ENCODE measurements around the gene GFRA4.

GFRA4 gene

DNA sequence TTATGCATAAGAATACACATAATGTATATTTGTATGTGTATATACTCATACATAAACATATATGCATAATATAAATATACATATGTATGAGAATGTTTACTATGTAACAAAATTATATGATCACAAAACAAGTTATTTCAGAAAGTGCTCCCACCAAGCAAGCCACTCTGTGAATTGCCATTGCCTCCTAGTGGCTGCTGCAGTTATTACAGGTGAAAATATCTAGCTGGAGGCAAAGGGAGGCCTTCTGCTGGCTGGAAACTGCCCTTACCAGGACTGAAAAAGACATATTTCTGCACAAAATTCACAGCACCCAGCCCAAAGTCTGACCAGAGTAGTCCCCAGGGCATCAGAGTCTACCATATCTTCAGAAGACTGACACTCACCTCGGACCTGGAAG lies 33.0 kb upstream of the GFRA4 start:
- DNase-seq (ENCODE audit: low read depth in 1 of 2, low spot score in 1 of 2): no peak

DNA sequence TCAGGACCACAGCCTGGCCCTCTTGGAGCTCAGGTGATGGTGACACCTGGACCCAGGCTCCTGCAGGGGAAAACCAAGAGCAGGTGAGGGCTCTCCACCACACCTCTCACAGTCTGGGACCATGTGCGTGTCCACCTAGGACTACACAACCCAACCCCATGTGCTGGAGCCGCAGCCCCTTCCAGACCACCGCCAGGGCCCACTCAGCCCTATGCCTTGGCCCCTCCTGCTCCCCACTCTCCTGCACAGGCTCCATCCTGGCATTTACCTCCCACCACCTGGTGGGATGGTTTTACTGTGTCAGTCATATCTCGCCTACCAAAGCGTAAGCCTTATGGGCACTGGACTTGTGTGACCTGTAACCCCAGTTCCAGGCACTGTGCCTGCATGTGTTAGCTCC lies 31.7 kb upstream of the GFRA4 start:
- DNase-seq (ENCODE audit: low read depth in 1 of 2, low spot score in 1 of 2): no peak

DNA sequence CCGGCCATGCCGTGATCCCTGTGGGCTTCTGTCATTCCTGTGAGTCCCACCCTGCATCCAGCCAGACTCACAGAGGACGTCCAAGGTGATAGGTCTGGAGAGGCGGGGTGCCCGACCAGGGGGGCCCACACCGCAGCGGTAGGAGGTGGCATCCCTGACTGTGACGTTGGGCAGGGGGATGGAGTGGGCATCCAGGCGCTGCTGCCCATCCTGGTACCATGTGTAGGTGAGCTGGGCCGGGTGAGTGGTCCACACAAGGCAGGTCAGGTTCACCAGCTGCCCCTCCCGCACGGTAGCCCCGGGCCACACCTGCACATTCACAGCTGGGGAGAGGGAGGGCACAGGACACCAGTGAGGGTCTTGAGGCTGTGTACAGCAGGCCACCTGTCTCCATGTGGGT lies 30.2 kb upstream of the GFRA4 start:
- DNase-seq (ENCODE audit: low read depth in 1 of 2, low spot score in 1 of 2): no peak

DNA sequence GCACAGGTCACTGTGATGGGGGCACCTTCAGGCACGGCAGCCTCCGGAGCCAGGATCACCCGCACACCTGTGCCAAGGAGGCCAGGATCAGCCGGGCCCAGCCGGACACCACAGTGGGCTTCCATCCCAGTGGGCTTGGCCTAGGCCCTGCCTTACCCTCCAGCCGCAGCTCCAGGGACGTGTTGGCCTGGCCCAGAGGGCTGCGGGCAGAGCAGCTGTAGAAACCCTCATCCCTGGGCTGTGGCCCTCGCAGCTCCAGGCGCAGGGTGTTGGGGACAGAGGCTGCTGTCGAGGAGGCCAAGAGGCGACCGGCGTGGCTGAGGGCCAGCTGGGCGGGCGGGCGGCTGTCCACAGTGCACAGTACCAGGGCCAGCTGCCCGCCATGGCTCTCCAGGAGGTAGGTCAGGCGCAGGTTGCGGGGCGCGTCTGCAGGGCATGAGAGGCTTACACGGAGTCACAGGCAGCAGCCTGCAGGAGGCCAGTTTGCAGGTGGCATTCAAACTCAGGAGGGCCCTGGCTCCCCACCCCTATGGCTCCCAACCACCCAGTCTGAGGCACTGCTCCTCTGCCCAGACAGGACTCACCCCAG lies 29.6 kb upstream of the GFRA4 start:
- no peak for DNase-seq (ENCODE audit: low read depth in 1 of 2, low spot score in 1 of 2)

DNA sequence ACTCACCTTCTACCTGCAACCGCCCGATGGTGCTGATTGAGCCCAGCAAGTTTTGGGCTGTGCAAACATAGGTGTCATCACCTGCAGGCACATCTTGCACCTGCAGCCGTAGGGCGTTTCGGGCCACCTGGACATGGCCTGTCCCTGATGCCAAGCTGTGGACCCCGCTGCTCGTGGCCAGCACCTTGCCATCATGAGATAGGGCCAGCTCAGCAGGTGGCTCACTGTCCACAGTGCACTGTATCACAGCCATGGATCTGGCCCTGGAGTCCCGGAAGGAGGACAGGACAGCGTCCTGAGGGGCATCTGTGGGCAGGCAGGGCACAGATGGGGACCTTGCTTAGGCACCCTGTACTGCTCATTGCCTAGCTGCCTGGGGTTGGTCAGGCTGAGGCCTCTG lies 28.7 kb upstream of the GFRA4 start:
- DNase-seq (ENCODE audit: low read depth in 1 of 2, low spot score in 1 of 2): no peak

DNA sequence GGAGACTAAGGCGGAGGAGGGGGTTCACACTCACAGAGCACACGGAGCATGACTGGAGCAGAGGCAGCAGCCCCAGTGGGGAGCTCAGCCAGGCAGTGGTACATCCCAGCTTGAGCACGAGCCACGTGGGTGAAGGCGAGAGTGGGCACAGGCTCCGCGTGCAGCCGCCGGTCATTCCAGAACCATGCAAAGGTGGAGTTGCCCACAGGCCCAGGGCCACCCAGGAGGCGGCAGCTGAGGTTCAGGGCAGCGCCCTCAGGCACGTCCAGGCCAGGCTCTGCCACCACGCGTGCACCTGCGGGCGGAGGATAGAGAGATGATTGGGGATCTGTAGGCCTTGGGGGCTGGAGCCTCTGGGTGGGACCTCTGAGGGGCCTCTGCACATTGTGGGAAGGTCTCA lies 28.1 kb upstream of the GFRA4 start:
- DNase-seq (ENCODE audit: low read depth in 1 of 2, low spot score in 1 of 2): no peak

DNA sequence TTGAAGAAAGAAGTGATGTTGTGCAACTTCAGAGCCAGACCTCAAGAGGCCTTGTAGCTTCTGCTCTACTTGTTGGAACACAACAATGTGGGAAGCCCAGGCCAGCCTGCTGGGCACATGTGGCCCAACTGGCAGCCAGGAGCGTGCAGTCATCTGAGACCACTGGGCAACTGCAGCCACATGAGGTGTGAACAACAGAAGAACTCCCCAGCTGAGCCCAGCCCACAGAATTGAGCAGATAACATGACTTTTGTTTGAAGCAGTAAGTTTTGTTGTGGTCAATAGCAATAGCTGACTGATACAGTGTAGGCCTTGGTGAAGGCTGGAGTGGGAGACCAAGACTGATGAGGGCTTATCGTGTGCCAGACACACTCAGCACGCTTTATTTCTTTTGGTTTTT lies 27.2 kb upstream of the GFRA4 start:
- no peak for DNase-seq (ENCODE audit: low read depth in 1 of 2, low spot score in 1 of 2)

DNA sequence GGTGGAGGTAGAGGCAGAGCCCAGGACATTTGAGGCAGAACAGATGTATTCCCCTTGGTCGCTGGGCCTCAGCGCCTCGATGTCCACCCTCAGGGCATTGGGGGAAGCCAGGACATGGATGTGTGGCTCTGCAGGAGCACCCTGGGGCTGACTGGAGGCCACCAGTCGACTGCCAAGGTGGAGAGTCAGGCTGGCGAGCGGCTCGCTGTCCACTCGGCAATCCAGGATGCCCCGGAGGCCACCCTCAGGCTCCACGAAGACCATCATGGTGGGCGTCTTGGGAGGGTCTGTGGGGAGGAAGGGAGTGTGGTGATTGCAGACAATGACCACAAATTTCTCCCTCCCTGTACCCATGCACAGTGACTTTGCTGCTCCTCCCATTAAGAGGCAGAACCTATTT lies 26.8 kb upstream of the GFRA4 start:
- no peak for DNase-seq (ENCODE audit: low read depth in 1 of 2, low spot score in 1 of 2)

DNA sequence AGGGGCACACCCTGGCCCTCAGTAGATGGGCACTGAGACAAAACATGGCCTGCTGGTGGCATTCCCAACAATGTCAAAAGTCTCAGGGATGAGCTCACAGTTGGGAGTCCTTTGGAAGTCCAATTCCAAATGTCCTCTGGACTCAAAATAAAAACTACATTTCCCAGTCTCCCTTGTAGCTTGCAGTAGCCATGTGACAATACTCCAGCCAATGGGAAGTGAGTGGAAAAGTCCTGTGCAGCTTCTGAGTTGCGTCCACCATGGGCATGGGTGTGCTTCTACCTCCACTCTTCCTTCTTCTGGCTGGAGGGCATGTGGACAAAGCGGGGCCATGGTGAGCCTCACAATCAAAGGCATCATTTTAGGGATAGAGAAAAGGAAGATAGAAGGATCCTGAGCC lies 24.5 kb upstream of the GFRA4 start:
- no peak for DNase-seq (ENCODE audit: low read depth in 1 of 2, low spot score in 1 of 2)

DNA sequence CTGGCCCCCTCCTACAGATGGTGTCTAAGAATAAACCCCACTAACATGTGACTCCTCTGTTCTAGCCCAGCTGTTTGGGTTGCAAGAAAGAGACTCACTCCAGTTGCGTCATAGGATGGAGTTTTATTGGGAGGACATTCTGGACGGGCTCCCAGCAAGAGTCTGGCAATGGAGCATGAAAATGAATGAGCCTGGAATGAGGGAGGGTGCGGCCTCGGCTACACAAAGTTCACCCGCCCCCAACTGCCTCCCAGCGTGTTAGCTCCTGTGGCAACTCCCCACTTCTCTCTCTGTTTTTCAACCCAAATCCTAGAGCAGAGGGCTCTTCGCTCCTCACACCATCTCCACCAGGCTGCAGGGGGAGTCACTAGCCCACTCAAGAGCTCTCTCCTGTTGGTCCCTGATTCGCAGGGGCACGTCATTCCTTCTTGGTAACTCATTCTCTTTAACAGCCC lies 23.7 kb upstream of the GFRA4 start:
- DNase-seq (ENCODE audit: low read depth in 1 of 2, low spot score in 1 of 2): no peak

DNA sequence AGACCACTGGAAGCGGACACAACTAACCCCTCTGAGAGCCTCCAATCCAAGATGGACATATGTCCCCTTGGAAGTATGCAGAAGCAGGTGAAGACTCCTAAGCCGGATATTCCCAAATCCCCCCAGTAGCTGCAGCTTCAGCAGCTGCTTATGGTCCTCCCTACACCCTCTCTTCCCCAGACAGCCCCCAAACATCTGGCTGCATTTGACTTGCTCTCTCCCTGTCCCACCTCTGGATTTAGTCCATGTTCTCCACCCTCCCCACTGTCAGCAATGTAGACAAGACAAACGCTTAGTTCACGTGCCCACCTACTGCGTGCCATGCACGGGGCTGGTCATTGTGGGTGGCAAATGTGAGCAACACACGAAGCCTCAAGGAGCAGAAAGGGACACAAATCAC lies 23.2 kb upstream of the GFRA4 start:
- no peak for DNase-seq (ENCODE audit: low read depth in 1 of 2, low spot score in 1 of 2)

DNA sequence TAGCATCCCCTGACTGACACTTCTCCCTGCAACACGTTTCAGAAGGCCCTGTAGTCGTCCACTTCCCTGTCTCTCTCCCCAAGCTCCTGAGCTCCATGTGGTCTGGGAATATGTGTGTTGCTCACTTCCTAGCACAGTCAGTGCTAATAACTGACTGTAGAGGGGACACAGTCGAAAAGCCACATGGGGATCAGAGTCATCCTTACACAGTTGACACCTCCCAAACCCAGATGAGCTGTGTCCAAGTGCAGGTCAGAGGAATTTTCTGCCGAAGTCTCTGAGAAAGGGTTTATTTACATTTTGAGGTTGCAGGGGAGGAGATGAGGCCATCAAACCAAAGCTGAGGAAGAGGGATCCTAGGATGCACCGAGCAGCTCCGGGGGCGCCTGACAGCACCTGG lies 22.1 kb upstream of the GFRA4 start:
- DNase-seq (ENCODE audit: low read depth in 1 of 2, low spot score in 1 of 2): no peak

DNA sequence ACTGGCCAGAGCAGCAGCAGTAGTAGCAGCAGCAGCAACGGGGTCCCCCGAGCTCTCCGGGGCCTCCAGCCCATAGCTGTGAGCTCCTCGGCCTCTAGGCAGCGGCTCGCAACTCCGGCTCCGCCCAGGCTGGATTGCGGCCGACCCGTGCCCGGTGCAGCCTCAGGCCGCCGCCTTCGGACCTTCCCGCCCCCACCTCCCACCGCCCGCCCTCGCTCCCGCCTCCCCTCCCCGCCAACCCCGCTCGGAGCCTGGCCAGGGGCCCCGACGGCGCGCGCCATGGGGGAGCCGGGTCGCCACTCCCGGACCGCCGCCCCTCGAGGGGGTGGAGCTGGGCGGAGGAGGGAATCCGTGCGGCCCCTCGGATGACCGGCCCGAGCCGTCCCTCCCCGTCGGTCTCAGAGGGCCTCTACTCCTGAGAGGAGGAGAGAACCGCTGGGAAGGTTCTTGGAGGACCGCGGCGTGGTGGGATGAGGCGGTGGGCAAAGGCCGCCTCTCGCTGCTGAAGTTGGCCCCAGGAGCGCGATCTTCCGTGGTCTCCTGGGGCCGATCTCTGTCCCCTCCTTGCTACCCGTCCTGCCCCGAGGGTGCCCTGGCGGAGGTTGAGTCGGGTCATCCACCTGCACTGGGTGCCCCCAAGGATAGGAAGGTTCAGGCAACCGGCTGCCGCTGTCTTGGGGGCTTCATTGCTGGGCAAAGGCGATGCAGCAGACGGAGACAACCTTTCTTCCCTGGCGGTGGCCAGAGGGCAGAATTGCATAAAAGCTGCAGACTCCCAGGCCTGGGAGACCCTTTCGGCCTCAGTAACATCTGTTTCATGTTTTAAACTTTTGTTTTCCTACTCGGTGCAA lies 19.0 kb upstream of the GFRA4 start, which contains the start of gene ADAM33:
ADAM33 (minus strand) TSS at position 80 of the 851 bp plus-strand sequence; CDS start at position 74, 6 bp downstream.
- DNase-seq (ENCODE audit: low read depth in 1 of 2, low spot score in 1 of 2): no peak

DNA sequence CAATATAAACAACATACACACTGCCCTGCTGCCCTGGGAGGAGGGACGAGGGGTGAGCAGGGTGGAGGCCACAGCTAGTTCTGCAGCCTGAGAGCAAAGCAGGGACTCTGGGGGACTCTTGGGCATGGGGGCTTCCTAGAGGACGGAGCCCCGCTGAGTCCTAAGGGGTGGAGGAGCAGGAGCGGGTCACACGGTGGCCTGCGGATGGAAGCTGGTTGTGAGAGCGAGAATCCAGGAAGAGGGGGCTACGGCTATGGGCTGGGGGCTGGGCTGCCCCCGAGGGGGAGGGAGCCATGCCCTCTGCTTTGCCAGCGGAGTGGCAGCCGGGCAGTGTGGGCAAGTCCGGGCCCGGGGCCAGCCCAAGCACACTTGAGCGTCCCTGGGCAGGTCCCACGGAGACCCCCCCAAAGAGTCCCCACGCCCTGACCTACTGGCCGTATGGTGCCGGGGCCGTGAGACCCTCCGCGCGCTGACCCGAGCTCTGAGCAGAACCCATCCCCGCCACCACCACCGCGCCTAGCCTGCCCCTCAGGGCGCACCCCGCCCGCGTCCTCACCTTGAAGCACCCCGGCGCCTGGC lies 18.2 kb upstream of the GFRA4 start:
- no peak for DNase-seq (ENCODE audit: low read depth in 1 of 2, low spot score in 1 of 2)

DNA sequence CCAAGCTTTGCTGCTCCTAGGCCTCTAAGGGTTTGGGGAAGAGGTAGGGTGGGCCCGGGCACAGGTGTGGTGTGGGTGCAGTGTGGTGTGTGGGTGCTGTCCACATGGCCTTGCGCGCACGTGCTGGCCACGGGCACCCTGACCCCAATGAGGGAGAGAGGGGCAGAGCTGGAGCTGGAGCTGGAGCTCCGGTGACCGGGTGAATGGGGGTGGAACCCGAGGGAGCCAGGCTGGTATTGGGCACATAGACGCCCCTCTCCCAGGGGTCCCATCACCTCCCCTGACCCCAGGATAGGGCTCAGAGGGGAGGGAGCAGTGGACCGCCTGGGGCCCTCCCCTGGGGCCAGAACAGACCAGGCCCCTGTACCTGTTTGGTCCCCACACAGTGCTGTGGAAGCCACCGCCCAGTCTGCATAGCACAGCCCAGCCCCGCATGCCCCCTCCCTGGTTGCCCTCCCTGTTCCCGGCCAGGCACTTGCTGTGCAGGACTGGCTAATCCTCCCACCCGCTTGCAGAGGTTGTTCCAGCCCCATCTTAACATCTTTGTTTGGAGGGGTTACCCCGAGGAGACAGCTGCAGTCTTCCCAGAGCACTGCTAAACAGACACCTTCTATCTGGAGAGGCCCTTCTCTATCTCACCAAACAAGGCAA lies 17.6 kb upstream of the GFRA4 start:
- no peak for DNase-seq (ENCODE audit: low read depth in 1 of 2, low spot score in 1 of 2)

DNA sequence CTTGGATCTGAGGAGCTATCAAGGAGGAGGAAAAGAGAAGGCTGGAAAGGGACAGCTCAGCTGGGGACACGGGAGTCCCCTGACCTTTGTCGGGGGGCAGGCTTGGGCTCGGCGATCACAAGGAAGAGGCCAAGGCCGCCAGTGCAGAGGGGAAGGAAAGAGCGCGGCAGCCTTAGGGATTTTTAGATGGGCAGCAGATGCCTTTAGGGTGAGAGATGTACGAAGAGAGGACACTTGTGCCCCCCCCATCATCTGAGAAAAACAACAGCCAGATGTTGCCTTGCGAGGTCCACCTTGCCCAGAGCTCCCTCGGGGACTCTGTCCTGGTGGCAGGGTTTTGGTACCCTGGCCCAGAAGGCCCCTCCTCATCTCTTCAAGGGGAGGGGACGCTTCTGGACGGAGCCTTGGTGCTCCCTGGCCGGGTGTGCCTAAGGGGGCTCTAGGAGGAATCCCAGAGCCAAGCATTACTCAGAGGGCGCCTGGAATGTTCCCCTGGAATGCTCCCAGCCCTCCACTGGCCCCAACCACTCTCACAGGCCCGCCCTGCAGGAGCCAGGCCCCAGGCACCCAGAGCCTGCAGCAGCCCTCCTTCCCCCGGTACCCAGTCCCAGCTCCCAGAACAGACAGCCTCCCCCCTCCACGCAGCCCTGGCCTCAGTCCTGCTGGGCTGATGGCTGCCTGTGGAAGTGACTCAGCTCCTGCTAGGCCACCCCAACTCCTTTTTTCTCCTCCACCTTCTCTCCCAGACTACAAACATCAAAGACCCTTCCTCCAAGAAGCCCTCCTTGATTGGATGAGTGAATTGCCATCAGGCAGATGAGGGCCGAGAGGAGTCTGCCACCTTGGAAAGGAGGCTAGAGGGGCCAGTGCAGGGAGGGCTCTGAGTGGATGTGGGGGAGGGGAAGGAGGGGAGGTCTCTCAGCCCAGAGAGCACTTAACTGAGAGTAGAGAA lies 16.8 kb upstream of the GFRA4 start:
- DNase-seq (ENCODE audit: low read depth in 1 of 2, low spot score in 1 of 2): no peak

DNA sequence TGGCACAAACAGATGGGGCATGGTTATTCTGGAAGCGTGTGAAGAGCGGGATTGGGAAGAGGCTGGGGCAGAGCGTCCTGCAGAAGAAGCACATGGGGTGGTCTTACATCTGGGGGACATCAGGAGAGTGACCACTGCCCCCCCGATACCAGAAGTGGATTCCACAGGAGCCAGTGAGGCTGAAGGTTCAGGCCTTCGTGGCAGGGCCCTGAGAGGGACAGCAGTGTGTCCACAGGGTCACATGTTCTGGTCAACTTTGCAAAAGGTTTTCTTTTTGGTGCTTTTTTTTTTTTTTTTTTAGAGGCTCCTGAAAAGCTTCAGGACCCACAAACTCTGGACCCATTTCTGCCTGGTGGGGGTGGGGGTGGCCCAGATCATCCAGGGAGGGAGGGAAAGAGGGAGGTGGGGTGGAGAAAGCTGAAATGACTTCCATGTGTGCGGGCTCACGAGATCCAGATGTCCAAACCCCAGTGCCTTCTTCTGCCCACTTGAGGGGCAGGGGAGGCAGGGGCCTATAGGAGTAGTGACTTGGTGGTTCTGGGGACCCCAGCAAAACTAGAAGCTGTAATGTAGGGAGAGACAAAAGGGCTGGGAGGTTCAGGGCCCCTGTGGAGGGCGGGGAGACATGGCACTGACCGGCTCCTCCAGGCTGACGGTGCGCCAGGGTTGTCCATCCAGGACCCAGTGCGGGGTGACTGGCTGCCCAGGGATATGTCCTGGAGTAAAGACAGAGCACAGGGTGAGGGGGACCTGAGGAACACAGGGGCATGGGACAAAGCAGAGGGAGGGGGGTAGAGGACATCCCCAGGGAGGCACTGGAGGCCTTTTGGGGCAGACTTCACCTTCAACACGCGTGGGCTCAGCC lies 15.9 kb upstream of the GFRA4 start:
- no peak for DNase-seq (ENCODE audit: low read depth in 1 of 2, low spot score in 1 of 2)

DNA sequence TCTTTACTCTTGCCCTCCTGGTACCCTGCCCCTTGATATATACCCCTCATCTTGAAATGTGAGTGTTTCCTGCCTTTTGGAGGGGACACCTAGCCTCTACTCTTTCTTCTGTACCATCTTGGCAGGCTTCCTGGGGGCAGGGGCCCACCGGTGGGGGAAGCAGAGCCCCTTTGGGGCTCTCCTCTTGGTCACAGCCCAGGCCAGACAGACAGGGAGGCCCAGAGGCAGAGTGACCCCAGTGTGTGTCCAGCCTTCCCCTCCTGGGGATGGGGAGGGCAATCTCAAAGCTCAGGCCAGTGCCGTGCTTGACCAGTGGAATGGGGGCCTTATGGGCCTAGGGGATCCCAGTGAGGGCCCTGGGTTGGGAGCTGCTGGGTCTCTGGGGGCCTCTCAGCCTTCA lies 15.0 kb upstream of the GFRA4 start:
- DNase-seq (ENCODE audit: low read depth in 1 of 2, low spot score in 1 of 2): no peak

DNA sequence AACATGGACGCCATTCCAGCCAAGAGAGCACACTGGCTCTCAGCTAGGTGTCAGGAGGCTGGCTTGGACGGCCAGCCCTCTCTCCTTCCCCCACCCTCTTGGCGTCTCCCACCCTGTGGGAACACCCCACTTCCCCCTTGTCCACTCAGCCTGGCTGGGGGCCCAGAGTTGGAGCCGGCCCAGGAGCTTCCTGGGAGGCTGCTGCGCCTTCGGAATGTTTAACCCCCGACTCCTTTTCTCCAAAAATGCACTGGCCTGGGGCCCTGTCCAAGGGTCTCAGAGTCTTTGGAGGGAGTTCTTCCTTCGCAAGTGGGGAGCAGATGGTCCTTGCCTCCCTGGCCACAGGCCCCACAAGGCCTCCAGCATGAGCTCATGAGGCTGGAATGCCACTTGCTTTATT lies 14.5 kb upstream of the GFRA4 start:
- no peak for DNase-seq (ENCODE audit: low read depth in 1 of 2, low spot score in 1 of 2)
